Measurements from ENCODE around the gene FTO.
A peak's percentile ranks its signal among the peaks of the same experiment; 100 is the strongest.

The FTO gene

DNA sequence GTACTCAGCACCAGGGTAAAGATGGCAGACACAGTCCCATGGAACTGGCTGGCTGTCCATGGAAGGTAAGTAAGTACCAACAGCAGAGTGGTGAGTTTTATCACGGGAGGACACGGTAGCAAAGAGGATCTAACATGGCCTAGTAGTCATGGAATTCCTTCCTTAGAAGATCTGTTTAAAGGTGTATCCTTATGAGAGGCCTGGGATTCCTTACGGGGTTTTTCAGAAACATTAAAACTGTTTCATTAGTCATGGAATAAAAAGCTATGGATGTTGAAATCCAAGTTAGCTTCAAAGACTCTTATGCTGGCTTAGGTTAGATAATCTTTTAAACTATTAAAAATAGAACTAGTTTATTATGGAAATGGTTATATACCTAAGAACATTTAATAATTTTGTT is 7.4 kb downstream of the FTO start:
- DNase-seq (ENCODE audit: low read depth), result no peak

DNA sequence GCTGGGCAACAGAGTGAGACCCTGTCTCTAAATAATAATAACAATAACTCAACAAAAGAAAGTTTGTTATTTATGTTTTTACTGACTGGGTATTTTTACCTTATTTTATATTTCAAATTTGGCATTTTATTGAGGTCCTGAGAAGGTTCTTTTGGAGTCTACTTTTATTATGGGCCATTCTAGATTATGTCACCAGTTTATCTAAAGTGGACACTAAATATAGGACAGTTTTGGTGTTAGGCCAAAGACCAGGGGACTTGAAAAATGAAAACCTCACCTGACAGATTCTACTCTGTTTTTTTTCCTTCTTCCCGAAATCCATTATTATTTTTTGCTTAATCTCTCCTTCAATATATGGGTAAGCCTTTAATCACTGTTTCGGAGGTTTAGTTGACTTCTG is 8.1 kb downstream of the FTO start:
- DNase-seq (ENCODE audit: low read depth), result no peak

- DNase-seq (ENCODE audit: low read depth), result no peak
These were observed 9.6 kb downstream of the FTO start for GRCh38 chr16:53713403-53714204.

- peak; percentile 39 for DNase-seq (ENCODE audit: low read depth)
These were observed 10.5 kb downstream of the FTO start for GRCh38 chr16:53714205-53715022.

GRCh38 chr16:53715023-53715384 is 11.0 kb downstream of the FTO start:
- no peak for DNase-seq (ENCODE audit: low read depth)

- no peak for DNase-seq (ENCODE audit: low read depth)
These were observed 13.6 kb downstream of the FTO start for GRCh38 chr16:53717577-53717976.

- no peak for DNase-seq (ENCODE audit: low read depth)
These were observed 17.1 kb downstream of the FTO start for GRCh38 chr16:53721017-53721416.

DNA sequence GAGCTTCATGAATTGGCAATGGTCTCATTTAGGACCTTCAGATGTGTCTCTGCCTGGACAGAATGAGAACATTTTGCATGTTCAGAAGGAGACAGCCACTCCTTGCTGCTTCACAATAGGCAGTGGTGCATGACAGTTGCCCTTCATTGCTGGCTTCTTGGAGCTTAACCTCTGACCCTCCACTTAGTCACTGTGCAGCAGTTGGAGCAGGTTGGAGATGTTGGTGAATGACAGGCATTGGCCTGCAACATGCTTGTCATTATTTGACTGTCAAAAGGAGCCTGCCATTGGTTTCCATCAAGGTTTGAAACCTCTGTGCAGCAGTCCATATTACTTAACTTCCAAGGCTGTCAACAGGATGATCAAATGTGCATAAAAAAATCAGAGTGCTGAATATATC is 22.7 kb downstream of the FTO start:
- no peak for DNase-seq (ENCODE audit: low read depth)

GRCh38 chr16:53730693-53731092 is 26.7 kb downstream of the FTO start:
- no peak for DNase-seq (ENCODE audit: low read depth)

GRCh38 chr16:53732296-53732929 is 28.5 kb downstream of the FTO start:
- DNase-seq (ENCODE audit: low read depth), result no peak

- no peak for DNase-seq (ENCODE audit: low read depth)
These were observed 31.0 kb downstream of the FTO start for GRCh38 chr16:53734908-53735307.

GRCh38 chr16:53736297-53736696 is 32.3 kb downstream of the FTO start:
- DNase-seq (ENCODE audit: low read depth), result no peak

DNA sequence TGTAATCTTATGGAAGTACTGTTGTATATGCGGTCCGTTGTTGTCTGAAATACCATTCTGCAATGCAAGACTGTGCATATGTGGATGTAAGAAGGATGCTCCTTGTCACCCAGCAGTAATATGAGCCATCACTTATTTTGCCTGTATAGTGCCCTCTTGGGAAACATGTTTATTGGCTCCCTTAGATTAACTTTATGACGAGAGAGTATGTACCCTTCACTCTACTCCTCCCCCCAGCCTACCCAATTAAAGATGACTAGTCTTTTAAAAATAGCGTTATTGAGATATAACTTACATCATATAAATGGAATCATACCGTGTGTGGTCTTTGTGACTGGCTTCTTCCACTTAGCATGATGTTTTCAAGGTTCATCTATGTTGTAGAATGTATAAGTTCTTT is 33.6 kb downstream of the FTO start:
- no peak for DNase-seq (ENCODE audit: low read depth)

DNA sequence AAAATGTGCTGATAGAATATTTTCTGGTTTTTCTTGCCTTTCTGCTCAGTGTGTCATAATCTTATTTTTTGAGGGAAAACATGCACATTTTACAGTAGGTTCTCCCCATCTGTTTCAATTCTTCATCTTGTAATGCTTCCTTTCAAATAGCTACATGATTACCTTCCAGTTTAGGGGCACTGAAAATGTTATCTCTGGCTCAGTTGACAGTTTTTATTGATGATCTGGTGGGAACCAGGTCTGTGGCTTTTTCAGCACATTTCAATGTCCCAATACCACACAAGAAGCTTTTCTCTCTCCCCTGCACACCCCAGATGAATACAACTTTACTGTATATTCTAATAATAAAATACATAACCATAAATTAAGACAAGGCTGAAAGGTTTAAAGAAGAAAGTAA is 36.5 kb downstream of the FTO start:
- DNase-seq (ENCODE audit: low read depth), result no peak

DNA sequence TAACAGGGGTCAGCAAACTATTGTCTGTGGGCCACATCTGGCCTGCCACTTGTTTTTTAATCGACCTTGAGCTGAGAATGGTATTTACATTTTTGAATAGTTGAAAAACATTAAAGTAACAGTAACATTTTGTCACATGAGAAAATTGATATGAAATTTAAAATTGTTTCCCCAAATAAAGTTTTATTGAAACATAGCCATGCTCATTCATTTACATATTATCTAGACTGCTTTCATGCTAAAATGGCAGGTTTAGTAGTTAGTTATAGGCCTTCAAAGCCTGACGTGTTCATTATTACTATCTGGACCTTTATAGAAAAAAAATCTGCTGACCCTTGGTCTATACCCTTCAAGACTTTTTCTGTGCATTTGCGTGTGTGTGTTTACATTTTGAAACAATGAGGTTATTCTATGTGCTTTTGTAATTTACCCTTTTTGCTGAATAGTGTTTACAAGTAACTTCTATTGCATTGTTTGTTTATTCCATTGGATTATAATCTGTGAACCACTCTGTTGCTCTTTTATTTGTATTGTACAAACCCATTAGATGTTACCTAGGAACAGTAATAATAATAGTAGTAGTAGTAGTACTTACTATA is 37.1 kb downstream of the FTO start:
- no peak for DNase-seq (ENCODE audit: low read depth)

DNA sequence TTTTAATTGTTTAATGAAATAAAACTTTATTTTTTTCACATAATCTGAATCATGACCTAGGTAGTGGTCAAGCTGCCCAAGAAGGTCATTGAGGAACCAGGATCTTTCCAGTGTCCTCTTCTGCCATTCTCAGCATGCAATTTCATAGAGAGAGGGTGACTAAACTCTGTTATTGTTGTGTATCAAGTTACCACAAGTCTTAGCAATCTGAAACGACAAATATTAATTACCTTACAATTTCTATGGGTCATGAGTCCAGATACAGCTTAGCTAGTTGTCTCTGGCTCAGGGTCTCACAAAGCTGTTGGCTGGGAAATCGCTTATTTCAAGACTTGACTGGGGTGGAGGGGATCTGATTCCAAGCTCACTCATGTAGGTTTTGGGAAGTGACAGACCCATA is 37.6 kb downstream of the FTO start:
- DNase-seq (ENCODE audit: low read depth), result no peak

DNA sequence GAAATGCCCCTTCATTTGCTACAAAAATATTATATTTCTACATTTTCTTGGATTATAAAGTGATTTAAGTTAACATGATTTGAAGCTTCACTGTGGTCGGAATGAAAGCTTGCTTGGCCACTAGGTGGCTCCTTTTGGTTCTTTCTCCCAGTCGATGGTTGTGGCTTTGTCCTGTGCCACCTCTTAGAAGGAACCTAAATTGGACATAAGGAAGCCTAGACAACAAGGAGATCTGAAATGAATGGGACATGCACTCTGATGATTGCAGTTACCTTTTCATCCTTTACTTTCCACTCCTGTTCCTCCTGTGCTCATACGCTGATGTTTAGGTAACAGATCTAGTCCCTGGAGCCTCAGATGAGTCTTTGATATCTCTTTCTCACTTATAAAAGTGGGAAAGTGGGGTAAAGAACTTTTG is 39.2 kb downstream of the FTO start:
- no peak for DNase-seq (ENCODE audit: low read depth)

DNA sequence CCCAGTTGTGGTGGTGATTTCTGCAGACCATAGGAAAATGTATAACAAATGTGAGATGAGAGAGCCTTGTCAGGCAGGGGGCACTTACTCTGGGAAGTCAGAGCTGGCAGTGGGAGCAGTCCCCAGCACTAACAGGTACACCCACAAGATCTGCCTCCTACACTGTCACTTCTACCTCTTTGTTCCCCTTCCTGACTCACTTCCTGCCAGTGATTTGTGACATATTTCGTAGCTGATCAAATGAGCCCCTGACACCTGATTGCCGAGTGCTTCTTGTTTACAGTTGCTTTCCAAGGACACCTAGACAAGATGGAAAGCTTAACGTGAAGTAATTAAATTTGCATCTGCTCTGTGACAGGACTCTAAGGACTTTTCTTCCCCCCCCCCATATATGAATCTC is 40.5 kb downstream of the FTO start:
- no peak for DNase-seq (ENCODE audit: low read depth)

DNA sequence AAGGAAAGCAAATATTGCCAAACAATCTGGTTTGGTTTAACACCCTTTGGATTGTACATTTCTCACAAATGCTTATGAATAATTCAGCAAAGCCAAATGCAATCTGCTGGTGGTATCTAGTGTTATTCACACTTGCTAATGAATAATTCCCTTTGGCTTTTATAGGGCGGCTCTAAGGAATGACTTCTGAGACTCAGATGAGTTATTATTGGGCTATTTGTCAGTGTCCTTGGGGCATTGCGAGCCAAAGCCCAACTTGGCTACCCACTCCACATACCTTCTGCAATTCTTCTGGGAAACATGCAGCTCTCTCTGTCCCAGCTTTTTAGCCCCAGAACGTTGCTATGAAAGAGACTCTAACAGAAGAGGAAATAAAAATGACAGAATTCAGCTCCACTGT is 41.1 kb downstream of the FTO start:
- peak; percentile 86 for DNase-seq (ENCODE audit: low read depth)

GRCh38 chr16:53745753-53746266 is 41.9 kb downstream of the FTO start:
- DNase-seq (ENCODE audit: low read depth), result no peak

DNA sequence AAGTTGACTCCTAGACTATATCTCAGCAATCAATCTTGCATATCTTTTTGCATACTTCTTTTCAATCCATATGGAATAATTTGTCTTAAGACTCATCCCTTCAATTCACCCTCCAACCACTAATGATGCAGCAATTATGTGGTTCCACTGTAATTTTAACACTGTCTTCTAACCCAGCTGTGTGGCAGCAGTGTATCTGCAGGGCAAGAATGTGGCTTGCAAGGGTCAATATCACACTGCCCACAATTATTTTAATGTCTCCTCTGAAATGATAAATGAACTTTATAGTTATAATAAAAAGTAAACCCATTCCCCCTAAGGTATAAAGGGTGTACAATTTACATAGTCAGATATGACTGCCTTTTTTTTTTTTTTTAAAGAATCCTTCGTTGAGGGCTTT is 48.6 kb downstream of the FTO start:
- no peak for DNase-seq (ENCODE audit: low read depth)

GRCh38 chr16:53753431-53753830 is 49.5 kb downstream of the FTO start:
- no peak for DNase-seq (ENCODE audit: low read depth)

Measured in GM04503 (cell line).